ENCODE measurements around the gene PRKCE. TPM values are rescaled to one million over a fixed set of nuclear protein-coding genes. Genes with fewer than 3 reads are reported as not detected.

The PRKCE gene
- total RNA-seq, 1 donor from 2014 or later, result 18.4 TPM

DNA sequence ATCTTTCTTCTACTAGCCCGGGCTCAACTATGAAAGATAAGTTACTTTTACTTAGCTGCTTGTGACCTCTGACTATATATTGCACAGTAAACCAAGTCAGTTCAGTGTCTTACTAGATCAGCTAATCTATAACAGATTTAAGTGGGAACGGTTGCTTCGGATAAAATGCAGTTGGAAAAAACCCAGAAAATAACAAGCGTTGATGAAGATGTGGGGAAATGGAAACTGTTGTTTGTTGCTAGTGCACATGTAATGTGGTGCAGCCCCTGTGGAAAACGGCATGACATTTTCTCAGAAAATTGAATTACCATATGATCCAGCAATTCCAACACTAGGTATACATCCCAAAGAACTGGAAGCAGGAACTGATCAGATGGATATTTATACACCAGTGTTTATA lies 248.5 kb downstream of the PRKCE start:
- TF ChIP-seq, protein P1, sequence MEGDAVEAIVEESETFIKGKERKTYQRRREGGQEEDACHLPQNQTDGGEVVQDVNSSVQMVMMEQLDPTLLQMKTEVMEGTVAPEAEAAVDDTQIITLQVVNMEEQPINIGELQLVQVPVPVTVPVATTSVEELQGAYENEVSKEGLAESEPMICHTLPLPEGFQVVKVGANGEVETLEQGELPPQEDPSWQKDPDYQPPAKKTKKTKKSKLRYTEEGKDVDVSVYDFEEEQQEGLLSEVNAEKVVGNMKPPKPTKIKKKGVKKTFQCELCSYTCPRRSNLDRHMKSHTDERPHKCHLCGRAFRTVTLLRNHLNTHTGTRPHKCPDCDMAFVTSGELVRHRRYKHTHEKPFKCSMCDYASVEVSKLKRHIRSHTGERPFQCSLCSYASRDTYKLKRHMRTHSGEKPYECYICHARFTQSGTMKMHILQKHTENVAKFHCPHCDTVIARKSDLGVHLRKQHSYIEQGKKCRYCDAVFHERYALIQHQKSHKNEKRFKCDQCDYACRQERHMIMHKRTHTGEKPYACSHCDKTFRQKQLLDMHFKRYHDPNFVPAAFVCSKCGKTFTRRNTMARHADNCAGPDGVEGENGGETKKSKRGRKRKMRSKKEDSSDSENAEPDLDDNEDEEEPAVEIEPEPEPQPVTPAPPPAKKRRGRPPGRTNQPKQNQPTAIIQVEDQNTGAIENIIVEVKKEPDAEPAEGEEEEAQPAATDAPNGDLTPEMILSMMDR (IDR thresholded peaks at IDR 0.05; ENCODE audit: unreplicated experiment), result no peak
- Mint-ChIP-seq H3K9me3 (no peaks in the 10 kb centered on the region), H3K4me3 (no peak overlapping the region)

DNA sequence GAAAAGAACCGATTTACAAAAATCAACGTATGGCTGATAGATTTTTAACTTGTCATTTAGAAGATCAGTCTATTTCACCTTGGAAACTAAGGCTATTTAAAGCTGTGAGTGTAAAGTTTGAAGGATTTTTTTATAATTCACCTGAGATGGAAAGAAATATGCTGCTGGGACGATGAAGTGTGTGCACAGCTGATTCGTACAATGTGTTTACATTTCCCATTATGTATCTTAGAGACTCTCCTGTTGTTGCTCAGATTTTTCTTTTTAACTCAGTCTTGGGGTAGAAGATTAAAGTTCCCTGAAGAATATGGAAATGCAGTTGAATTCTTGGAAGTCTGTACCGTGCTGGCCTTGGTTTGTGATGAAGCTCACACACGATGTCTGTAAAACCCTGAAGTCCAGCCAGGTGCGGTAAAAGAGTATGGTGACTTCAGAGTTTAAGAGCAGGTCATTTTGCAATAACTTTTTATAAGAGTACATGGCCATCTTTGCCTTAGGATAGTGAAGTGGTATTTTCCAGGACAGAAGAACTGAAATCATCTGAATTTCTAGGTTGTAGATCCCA lies 250.1 kb downstream of the PRKCE start:
- Mint-ChIP-seq H3K27ac (no peak overlapping the region), H3K9me3 (no peaks in the 10 kb centered on the region), H3K27me3 (ENCODE audit: low read depth) (no peaks in the 10 kb centered on the region), H3K4me3 (no peak overlapping the region), H3K36me3 (no peaks in the 10 kb centered on the region), H3K4me1 (no peaks in the 10 kb centered on the region)
- DNase-seq (ENCODE audit: low spot score in 2 of 2, unreplicated experiment in 2 of 2), result no peak
- TF ChIP-seq, protein P1 (IDR thresholded peaks at IDR 0.05; ENCODE audit: unreplicated experiment), result no peak

More for the DNA sequence above, 248.5 kb downstream of the PRKCE start:
- Mint-ChIP-seq H3K27ac (no peak overlapping the region), H3K27me3 (ENCODE audit: low read depth) (no peaks in the 10 kb centered on the region), H3K36me3 (no peaks in the 10 kb centered on the region), H3K4me1 (no peaks in the 10 kb centered on the region)
- no peak for DNase-seq (ENCODE audit: low spot score in 2 of 2, unreplicated experiment in 2 of 2)

DNA sequence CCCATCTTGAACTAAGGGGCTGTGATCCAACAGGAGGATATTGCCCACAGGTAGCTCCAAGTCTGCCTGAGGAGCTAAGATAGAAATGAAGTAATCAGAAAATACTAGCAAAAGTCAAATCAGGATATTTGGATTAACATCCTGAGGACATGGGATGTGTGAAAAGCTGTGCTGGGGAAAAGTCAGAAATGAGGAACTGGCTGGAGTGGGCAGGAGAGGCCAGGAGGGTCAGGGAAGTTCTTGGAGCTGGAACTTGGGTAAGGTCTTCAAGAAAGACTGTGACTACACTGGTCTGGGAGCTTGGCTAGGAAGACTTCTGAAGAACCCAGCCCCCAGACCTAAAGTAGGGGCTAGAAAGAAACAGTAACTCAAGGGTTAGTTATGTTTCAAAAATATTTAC lies 250.9 kb downstream of the PRKCE start:
- no peaks in the 10 kb centered on the region for H3K27me3 Mint-ChIP-seq (ENCODE audit: low read depth)
- no peaks in the 10 kb centered on the region for H3K9me3 Mint-ChIP-seq
- no peaks in the 10 kb centered on the region for H3K36me3 Mint-ChIP-seq
- H3K4me1 Mint-ChIP-seq, result no peaks in the 10 kb centered on the region
- H3K27ac Mint-ChIP-seq, result no peak overlapping the region
- TF ChIP-seq, protein P1 (IDR thresholded peaks at IDR 0.05; ENCODE audit: unreplicated experiment), result no peak
- DNase-seq (ENCODE audit: low spot score in 2 of 2, unreplicated experiment in 2 of 2), result no peak
- H3K4me3 Mint-ChIP-seq, result no peak overlapping the region

DNA sequence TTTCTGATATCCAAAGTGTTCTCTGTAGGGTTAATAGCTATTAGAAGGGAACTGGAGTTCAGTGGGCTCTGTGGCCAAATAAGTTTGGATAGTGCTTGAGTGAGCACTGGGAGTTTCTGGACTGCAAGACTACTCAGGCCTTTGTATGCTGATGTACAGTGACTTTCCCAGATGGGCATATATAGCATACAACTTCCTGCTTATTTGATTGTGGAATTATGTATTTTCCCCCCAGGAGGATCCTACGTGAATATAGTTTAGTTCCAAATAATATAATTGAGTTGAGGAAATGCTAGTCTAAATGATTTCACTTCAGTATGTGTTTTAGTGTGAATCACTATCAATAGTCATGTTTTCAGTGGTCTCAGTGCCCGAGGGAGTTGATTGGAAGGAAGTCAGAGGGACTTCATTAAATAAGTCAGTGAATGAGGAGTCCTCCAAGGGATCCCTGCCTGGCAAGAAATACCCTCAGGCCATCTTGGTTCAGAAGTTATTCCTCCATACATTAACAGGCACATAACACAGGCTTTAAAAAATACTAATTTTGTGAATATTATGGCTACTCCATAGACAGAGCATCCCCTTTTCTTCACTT lies 251.4 kb downstream of the PRKCE start:
- no peak overlapping the region for H3K4me3 Mint-ChIP-seq
- TF ChIP-seq, protein P1 (IDR thresholded peaks at IDR 0.05; ENCODE audit: unreplicated experiment), result no peak
- DNase-seq (ENCODE audit: low spot score in 2 of 2, unreplicated experiment in 2 of 2), result no peak
- no peaks in the 10 kb centered on the region for H3K36me3 Mint-ChIP-seq
- no peak overlapping the region for H3K27ac Mint-ChIP-seq
- no peaks in the 10 kb centered on the region for H3K9me3 Mint-ChIP-seq
- no peaks in the 10 kb centered on the region for H3K4me1 Mint-ChIP-seq
- no peaks in the 10 kb centered on the region for H3K27me3 Mint-ChIP-seq (ENCODE audit: low read depth)

DNA sequence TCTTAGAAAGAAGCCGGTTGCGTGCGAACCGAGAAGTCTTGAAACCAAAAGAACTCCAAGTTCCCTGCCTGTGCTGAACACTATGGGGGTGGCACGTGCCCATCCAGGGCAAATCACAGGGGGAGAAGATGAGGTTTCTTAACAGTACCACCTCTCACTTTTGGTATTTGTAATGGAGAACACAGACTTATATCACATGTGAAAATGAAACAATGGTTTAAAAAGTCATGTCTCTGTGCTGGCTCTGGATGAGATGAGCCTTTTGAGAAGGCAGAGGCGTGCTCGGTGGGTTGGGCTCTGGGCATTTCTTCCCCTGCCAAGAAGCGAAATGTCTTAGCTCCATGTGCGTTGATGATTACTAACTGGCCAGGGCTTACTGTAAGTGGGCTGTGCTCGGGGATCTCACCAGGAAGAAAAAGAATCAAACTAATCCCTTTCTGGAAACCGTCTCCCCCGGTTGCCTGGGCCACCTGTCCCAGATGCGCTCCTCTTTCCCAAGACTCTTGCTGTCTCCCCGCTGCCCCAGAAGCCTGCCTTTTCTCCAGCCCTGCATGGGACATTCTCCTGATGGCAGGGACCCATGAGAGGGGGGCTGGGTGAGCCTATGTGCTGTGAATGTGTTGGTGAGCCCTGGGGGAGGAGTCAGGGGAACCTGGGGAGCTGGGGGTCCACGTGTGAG lies 252.9 kb downstream of the PRKCE start:
- Mint-ChIP-seq H3K27ac (no peak overlapping the region), H3K4me3 (no peak overlapping the region), H3K4me1 (no peaks in the 10 kb centered on the region), H3K27me3 (ENCODE audit: low read depth) (no peaks in the 10 kb centered on the region), H3K36me3 (no peaks in the 10 kb centered on the region), H3K9me3 (no peaks in the 10 kb centered on the region)
- TF ChIP-seq, protein P1 (IDR thresholded peaks at IDR 0.05; ENCODE audit: unreplicated experiment), result no peak
- DNase-seq (ENCODE audit: low spot score in 2 of 2, unreplicated experiment in 2 of 2), result no peak

All from mesothelial cell of epicardium (in vitro differentiated cells).